ENCODE data around the gene MAN2B1. TPM values are rescaled to one million over a fixed set of nuclear protein-coding genes. Genes with fewer than 3 reads are reported as not detected.

MAN2B1 gene
- polyA plus RNA-seq, 4 donors: 42.7 to 64.8 (median 51.0) TPM

- FAIRE-seq (no peak), DNase-seq (no peak)
- Histone ChIP-seq H3K27me3 (ENCODE audit: control insufficient read depth in 3 of 3, insufficient read depth in 3 of 3, low read length in 3 of 3) (no peaks in the 10 kb centered on the region), H3K4me1 (ENCODE audit: control insufficient read depth in 3 of 3, insufficient read depth in 2 of 3, low read depth in 1 of 3, low read length in 2 of 3) (peaks cover 7 to 16% (median 12%) of the 10 kb centered on the region in 3 donors), H3K4me3 (ENCODE audit: low read depth in 1 of 3, low read length in 3 of 3) (no peak overlapping the region), H3K36me3 (ENCODE audit: control insufficient read depth in 3 of 3, insufficient read depth in 2 of 3, low read depth in 1 of 3, low read length in 3 of 3) (peaks cover 2 to 68% (median 7%) of the 10 kb centered on the region in 3 donors), H3K27ac (ENCODE audit: low read depth in 1 of 3, low read length in 2 of 3) (peak overlapping the region in 1 of 3 donors; percentile 66), H3K9me3 (ENCODE audit: control insufficient read depth in 2 of 2, insufficient read depth in 1 of 2, low read depth in 1 of 2, low read length in 1 of 2) (no peaks in the 10 kb centered on the region)
- 84 to 87% (median 84%) methylated on average over 29 of the region's 29 CpGs for WGBS, 3 donors
Observed at GRCh38 chr19:12664406-12665280, 1.9 kb downstream of the MAN2B1 start.

- 94 to 96% (median 95%) methylated on average over 12 of the region's 12 CpGs for WGBS, 3 donors
Observed at GRCh38 chr19:12660980-12661379, 5.6 kb downstream of the MAN2B1 start.

DNA sequence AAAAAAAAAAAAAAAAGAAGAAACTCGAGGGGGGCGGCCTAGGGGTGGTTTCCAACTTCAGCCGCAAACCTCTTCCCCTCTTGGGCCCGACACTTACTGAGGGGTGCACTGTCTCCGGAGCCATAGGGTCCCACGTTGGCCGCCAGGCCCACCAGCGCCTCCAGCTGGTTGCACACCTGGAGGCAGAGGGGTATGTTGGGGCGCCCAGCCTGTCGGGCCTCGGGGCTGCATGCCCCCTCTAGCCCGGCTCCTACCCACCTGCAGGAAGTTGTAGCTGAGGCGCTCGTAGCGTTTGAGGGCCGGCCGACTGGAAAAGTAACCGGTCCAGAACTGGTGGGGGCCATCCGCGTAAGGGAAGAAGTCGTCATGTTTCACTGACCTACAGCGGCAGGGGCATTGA, 8.6 kb downstream of the MAN2B1 start:
- no peak for FAIRE-seq
- H3K36me3 ChIP-seq (ENCODE audit: control insufficient read depth in 3 of 3, insufficient read depth in 2 of 3, low read depth in 1 of 3, low read length in 3 of 3): peaks cover 4 to 73% (median 11%) of the 10 kb centered on the region in 3 donors
- no peaks in the 10 kb centered on the region for H3K9me3 ChIP-seq (ENCODE audit: control insufficient read depth in 2 of 2, insufficient read depth in 1 of 2, low read depth in 1 of 2, low read length in 1 of 2)
- 96 to 99% (median 96%) methylated on average over 20 to 22 of the region's 22 CpGs for WGBS, 3 donors
- no peaks in the 10 kb centered on the region for H3K4me1 ChIP-seq (ENCODE audit: control insufficient read depth in 3 of 3, insufficient read depth in 2 of 3, low read depth in 1 of 3, low read length in 2 of 3)
- DNase-seq: no peak
- no peaks in the 10 kb centered on the region for H3K27me3 ChIP-seq (ENCODE audit: control insufficient read depth in 3 of 3, insufficient read depth in 3 of 3, low read length in 3 of 3)
- H3K27ac ChIP-seq (ENCODE audit: low read depth in 1 of 3, low read length in 2 of 3): no peak overlapping the region
- H3K4me3 ChIP-seq (ENCODE audit: low read depth in 1 of 3, low read length in 3 of 3): no peak overlapping the region

More at GRCh38 chr19:12660980-12661379, 5.6 kb downstream of the MAN2B1 start:
- peaks cover 7 to 78% (median 8%) of the 10 kb centered on the region in 3 donors for H3K36me3 ChIP-seq (ENCODE audit: control insufficient read depth in 3 of 3, insufficient read depth in 2 of 3, low read depth in 1 of 3, low read length in 3 of 3)
- no peak overlapping the region for H3K4me3 ChIP-seq (ENCODE audit: low read depth in 1 of 3, low read length in 3 of 3)
- no peaks in the 10 kb centered on the region for H3K27me3 ChIP-seq (ENCODE audit: control insufficient read depth in 3 of 3, insufficient read depth in 3 of 3, low read length in 3 of 3)
- DNase-seq (no peak), FAIRE-seq (no peak)
- no peak overlapping the region for H3K27ac ChIP-seq (ENCODE audit: low read depth in 1 of 3, low read length in 2 of 3)
- peaks cover 0 to 3% (median 2%) of the 10 kb centered on the region in 3 donors for H3K4me1 ChIP-seq (ENCODE audit: control insufficient read depth in 3 of 3, insufficient read depth in 2 of 3, low read depth in 1 of 3, low read length in 2 of 3)
- H3K9me3 ChIP-seq (ENCODE audit: control insufficient read depth in 2 of 2, insufficient read depth in 1 of 2, low read depth in 1 of 2, low read length in 1 of 2): no peaks in the 10 kb centered on the region

- Histone ChIP-seq H3K4me3 (ENCODE audit: low read depth in 1 of 3, low read length in 3 of 3) (no peak overlapping the region), H3K36me3 (ENCODE audit: control insufficient read depth in 3 of 3, insufficient read depth in 2 of 3, low read depth in 1 of 3, low read length in 3 of 3) (peaks cover 4 to 69% (median 10%) of the 10 kb centered on the region in 3 donors), H3K4me1 (ENCODE audit: control insufficient read depth in 3 of 3, insufficient read depth in 2 of 3, low read depth in 1 of 3, low read length in 2 of 3) (no peaks in the 10 kb centered on the region), H3K27me3 (ENCODE audit: control insufficient read depth in 3 of 3, insufficient read depth in 3 of 3, low read length in 3 of 3) (no peaks in the 10 kb centered on the region), H3K27ac (ENCODE audit: low read depth in 1 of 3, low read length in 2 of 3) (no peak overlapping the region), H3K9me3 (ENCODE audit: control insufficient read depth in 2 of 2, insufficient read depth in 1 of 2, low read depth in 1 of 2, low read length in 1 of 2) (no peaks in the 10 kb centered on the region)
- FAIRE-seq: no peak
- no peak for DNase-seq
- WGBS, 3 donors: 76 to 90% (median 86%) methylated on average over 47 to 50 of the region's 50 CpGs
Observed at GRCh38 chr19:12656899-12657571, 9.5 kb downstream of the MAN2B1 start.

GRCh38 chr19:12655546-12655945, 11.0 kb downstream of the MAN2B1 start:
- no peak overlapping the region for H3K27ac ChIP-seq (ENCODE audit: low read depth in 1 of 3, low read length in 2 of 3)
- H3K36me3 ChIP-seq (ENCODE audit: control insufficient read depth in 3 of 3, insufficient read depth in 2 of 3, low read depth in 1 of 3, low read length in 3 of 3): peaks cover 0 to 63% (median 9%) of the 10 kb centered on the region in 3 donors
- no peaks in the 10 kb centered on the region for H3K4me1 ChIP-seq (ENCODE audit: control insufficient read depth in 3 of 3, insufficient read depth in 2 of 3, low read depth in 1 of 3, low read length in 2 of 3)
- no peaks in the 10 kb centered on the region for H3K27me3 ChIP-seq (ENCODE audit: control insufficient read depth in 3 of 3, insufficient read depth in 3 of 3, low read length in 3 of 3)
- no peak for DNase-seq
- FAIRE-seq: no peak
- H3K4me3 ChIP-seq (ENCODE audit: low read depth in 1 of 3, low read length in 3 of 3): no peak overlapping the region
- no peaks in the 10 kb centered on the region for H3K9me3 ChIP-seq (ENCODE audit: control insufficient read depth in 2 of 2, insufficient read depth in 1 of 2, low read depth in 1 of 2, low read length in 1 of 2)
- WGBS, 3 donors: 94 to 96% (median 96%) methylated on average over 8 of the region's 8 CpGs

GRCh38 chr19:12652219-12652618, 14.3 kb downstream of the MAN2B1 start:
- Histone ChIP-seq H3K9me3 (ENCODE audit: control insufficient read depth in 2 of 2, insufficient read depth in 1 of 2, low read depth in 1 of 2, low read length in 1 of 2) (no peaks in the 10 kb centered on the region), H3K4me3 (ENCODE audit: low read depth in 1 of 3, low read length in 3 of 3) (no peak overlapping the region), H3K27me3 (ENCODE audit: control insufficient read depth in 3 of 3, insufficient read depth in 3 of 3, low read length in 3 of 3) (no peaks in the 10 kb centered on the region), H3K4me1 (ENCODE audit: control insufficient read depth in 3 of 3, insufficient read depth in 2 of 3, low read depth in 1 of 3, low read length in 2 of 3) (peaks cover 0 to 4% (median 0%) of the 10 kb centered on the region in 3 donors), H3K27ac (ENCODE audit: low read depth in 1 of 3, low read length in 2 of 3) (no peak overlapping the region), H3K36me3 (ENCODE audit: control insufficient read depth in 3 of 3, insufficient read depth in 2 of 3, low read depth in 1 of 3, low read length in 3 of 3) (peaks cover 0 to 43% (median 3%) of the 10 kb centered on the region in 3 donors)
- WGBS, 3 donors: 90 to 95% (median 93%) methylated on average over 6 of the region's 6 CpGs
- DNase-seq (no peak), FAIRE-seq (no peak)

DNA sequence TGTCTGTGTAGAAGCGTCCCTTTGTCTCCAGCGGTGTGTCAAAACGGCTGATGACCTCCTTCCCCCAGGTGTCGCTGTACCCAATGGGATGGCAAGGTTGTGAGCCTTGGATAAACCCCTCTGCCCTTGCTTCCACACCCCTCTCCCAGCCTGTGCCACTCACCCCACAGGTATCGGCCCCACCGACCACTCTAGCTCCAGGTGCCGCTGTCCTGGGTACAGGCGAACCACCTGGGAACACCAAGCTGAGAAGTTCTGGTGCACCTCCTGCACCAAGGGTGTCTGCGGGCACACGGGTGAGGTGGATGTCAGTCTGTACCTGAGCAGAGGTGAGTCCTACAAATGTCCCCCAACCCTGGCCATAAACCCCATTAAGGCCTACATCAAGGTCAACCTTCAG, 16.6 kb downstream of the MAN2B1 start:
- Histone ChIP-seq H3K4me3 (ENCODE audit: low read depth in 1 of 3, low read length in 3 of 3) (no peak overlapping the region), H3K9me3 (ENCODE audit: control insufficient read depth in 2 of 2, insufficient read depth in 1 of 2, low read depth in 1 of 2, low read length in 1 of 2) (no peaks in the 10 kb centered on the region), H3K27ac (ENCODE audit: low read depth in 1 of 3, low read length in 2 of 3) (no peak overlapping the region), H3K36me3 (ENCODE audit: control insufficient read depth in 3 of 3, insufficient read depth in 2 of 3, low read depth in 1 of 3, low read length in 3 of 3) (peaks cover 0 to 24% (median 0%) of the 10 kb centered on the region in 3 donors), H3K27me3 (ENCODE audit: control insufficient read depth in 3 of 3, insufficient read depth in 3 of 3, low read length in 3 of 3) (no peaks in the 10 kb centered on the region), H3K4me1 (ENCODE audit: control insufficient read depth in 3 of 3, insufficient read depth in 2 of 3, low read depth in 1 of 3, low read length in 2 of 3) (peaks cover 0 to 4% (median 0%) of the 10 kb centered on the region in 3 donors)
- FAIRE-seq (no peak), DNase-seq (no peak)
- WGBS, 3 donors: 94 to 97% (median 97%) methylated on average over 10 of the region's 10 CpGs

DNA sequence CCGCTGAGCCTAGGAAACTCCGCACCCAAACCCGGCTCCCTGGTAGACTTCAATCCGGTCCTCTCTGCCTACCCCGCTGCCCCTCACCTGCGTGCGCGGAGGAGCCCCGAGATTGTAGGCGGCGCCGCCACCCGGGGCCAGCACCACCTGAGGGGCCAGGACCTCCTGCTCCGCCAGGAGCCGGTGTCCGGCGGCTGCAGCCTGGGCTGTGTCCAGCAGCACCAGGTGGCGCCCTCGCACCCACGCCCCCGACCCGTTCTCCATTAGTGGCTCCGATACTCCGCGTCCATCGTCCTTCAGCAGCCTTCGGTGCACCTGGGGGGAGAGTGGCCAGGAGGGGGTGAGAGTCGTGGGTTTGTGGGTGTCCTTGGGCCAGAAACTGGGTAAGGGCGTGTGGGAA, 18.5 kb downstream of the MAN2B1 start:
- WGBS, 3 donors: 21 to 55% (median 29%) methylated on average over 23 to 29 of the region's 29 CpGs
- no peak for FAIRE-seq
- no peak overlapping the region for H3K27ac ChIP-seq (ENCODE audit: low read depth in 1 of 3, low read length in 2 of 3)

More for the DNA sequence above, 18.5 kb downstream of the MAN2B1 start:
- no peaks in the 10 kb centered on the region for H3K9me3 ChIP-seq (ENCODE audit: control insufficient read depth in 2 of 2, insufficient read depth in 1 of 2, low read depth in 1 of 2, low read length in 1 of 2)
- peak overlapping the region in 2 of 3 donors; percentile 27 to 35 for H3K4me3 ChIP-seq (ENCODE audit: low read depth in 1 of 3, low read length in 3 of 3)
- peaks cover 0 to 4% (median 0%) of the 10 kb centered on the region in 3 donors for H3K4me1 ChIP-seq (ENCODE audit: control insufficient read depth in 3 of 3, insufficient read depth in 2 of 3, low read depth in 1 of 3, low read length in 2 of 3)
- DNase-seq: peak in 1 of 2 donors; percentile 25
- H3K27me3 ChIP-seq (ENCODE audit: control insufficient read depth in 3 of 3, insufficient read depth in 3 of 3, low read length in 3 of 3): no peaks in the 10 kb centered on the region
- peaks cover 0 to 13% (median 0%) of the 10 kb centered on the region in 3 donors for H3K36me3 ChIP-seq (ENCODE audit: control insufficient read depth in 3 of 3, insufficient read depth in 2 of 3, low read depth in 1 of 3, low read length in 3 of 3)
